ACC112 (cell line): ENCODE measurements around the gene BRD1.

Source experiments
- H2AFZ ChIP-seq: fragments of 200-600 bp; sonication (generic); one replicate; pipeline ENCODE4 v1.6.0; 2017; ENCODE audit warnings: antibody characterized with exemption, low read length; ENCODE audit not compliant: unreplicated experiment
- H3K27ac ChIP-seq: fragments of 200-600 bp; sonication (generic); 2 replicates; pipeline ENCODE4 v1.5.1; 2014; ENCODE audit warnings: low read depth, mild to moderate bottlenecking, antibody characterized with exemption, low read length, moderate library complexity
- H3K27me3 ChIP-seq: fragments of 200-600 bp; sonication (generic); 2 replicates; pipeline ENCODE4 v1.6.1; 2014; ENCODE audit warnings: mild to moderate bottlenecking, antibody characterized with exemption, low read length, moderate library complexity, mixed read lengths; ENCODE audit not compliant: insufficient read depth
- H3K36me3 ChIP-seq: fragments of 200-600 bp; sonication (generic); 2 replicates; pipeline ENCODE4 v1.6.1; 2016; ENCODE audit warnings: mild to moderate bottlenecking, antibody characterized with exemption, low read length, moderate library complexity, mixed read lengths; ENCODE audit not compliant: insufficient read depth
- H3K4me1 ChIP-seq: fragments of 200-600 bp; sonication (generic); one replicate; pipeline ENCODE4 v1.6.1; 2016; ENCODE audit warnings: low read length, mixed read lengths; ENCODE audit not compliant: insufficient read depth, unreplicated experiment, control insufficient read depth
- H3K4me3 ChIP-seq: fragments of 200-600 bp; sonication (generic); 2 replicates; pipeline ENCODE4 v1.5.1; 2014; ENCODE audit warnings: mild to moderate bottlenecking, low read depth, low read length
- H3K79me2 ChIP-seq: fragments of 200-600 bp; sonication (generic); one replicate; pipeline ENCODE4 v1.6.0; 2016; ENCODE audit warnings: low read length; ENCODE audit not compliant: control insufficient read depth, unreplicated experiment, insufficient read depth

The BRD1 gene

DNA sequence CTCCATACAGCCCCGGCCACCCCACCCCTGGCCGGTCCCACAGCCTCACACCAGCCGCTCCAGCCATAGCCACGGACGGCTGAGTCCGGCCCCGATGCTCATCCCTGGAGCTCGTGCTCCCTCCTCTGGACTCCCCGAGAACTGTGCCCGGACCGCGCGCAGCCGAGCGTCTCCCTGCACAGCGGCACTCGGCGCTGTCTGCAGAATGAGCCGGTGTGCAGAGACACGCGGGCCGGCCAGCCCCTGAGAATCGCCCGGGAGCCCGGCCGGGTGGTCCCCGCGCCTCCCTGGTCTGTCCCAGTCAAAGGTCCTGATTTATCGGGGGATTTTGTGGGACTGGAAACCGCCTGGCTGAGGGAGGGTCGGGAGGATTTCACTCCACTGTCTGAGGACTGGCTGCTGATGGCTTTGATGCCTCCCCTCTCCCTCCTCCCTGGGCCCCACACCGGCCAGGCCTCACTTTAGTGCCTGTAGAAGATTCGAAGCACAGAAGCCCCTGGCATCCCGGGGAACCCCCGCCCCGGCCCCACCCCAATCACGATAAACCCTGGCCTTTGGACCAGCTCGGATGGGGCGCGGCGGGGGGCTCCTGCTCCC is 102.7 kb downstream of the BRD1 start:
- H3K4me3 ChIP-seq, result no peak overlapping the region
- no peaks in the 10 kb centered on the region for H3K36me3 ChIP-seq
- H3K27ac ChIP-seq, result no peak overlapping the region
- H2AFZ ChIP-seq, result no peak overlapping the region
- no peaks in the 10 kb centered on the region for H3K4me1 ChIP-seq
- peaks cover 22% of the 10 kb centered on the region for H3K27me3 ChIP-seq
- no peaks in the 10 kb centered on the region for H3K79me2 ChIP-seq

DNA sequence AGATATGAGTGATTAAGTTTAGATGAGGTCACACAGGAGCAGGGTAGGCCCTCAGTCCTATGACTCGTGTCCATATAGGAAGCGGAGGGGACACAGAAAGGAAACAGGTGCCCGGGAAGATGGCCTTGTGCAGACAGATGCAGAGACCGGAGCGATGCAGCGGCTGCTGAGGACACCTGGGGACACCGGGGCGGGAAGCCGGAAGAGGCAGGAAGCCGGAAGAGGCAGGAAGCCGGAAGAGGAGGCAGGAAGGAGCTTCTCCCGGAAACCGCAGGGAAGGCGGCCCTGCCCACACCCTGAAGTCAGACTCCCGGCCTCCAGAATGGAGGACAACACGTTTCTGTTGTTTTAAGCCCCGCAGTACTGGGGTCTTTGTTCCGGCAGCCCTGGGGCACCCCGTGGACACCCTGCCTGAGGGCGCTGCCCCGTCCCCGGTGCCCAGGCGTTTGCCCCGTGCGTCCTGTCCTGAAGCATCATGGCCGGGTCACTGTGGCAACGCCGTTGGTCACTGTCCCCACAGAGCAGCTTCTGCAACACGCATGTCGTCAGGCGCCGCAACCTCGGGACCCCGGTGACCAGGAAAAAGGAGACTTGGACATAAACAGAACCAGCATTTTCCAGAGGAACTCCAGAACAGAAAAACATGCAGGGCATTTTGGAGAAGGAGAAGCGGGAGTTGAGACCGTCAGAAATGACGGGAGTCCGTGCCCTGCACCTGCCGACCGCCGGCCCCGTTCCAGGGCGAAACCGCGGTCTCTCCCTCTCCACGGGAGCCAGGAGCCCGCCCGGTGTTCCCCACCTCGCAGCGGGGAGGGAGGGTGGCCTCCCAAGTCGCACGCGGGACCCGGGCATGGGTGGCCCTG is 103.4 kb downstream of the BRD1 start:
- H3K4me1 ChIP-seq, result no peaks in the 10 kb centered on the region
- peaks cover 22% of the 10 kb centered on the region for H3K27me3 ChIP-seq
- no peak overlapping the region for H2AFZ ChIP-seq

DNA sequence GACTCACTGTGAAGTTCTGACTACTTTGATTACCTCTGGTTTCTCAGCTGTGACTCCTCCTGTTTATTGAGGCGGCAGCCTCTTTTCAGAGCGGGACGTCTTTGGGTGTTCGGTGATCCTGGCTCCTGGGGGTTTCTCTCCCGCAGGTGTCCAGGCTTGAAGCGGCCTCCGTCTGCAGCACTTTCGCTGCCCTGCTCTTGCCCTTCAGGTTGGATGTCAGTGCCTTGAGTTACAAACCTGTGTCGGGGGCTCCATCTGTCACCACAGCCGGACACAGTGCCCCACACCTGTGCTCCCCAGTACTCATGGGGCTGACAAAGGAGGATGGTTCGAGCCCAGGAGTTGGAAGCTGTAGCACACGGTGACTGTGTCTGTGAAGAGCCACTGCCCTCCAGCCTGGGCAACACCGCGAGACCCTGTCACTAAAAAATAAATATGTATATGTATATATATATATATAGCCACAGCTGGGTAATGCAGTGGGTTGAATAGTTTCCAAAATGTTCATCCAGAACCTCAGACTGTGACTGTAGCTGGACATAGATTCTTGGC is 104.1 kb downstream of the BRD1 start:
- H3K4me1 ChIP-seq, result no peaks in the 10 kb centered on the region

More for the DNA sequence above, 103.4 kb downstream of the BRD1 start:
- Histone ChIP-seq H3K4me3 (no peak overlapping the region), H3K27ac (no peak overlapping the region), H3K36me3 (no peaks in the 10 kb centered on the region), H3K79me2 (no peaks in the 10 kb centered on the region)

More for the DNA sequence above, 104.1 kb downstream of the BRD1 start:
- Histone ChIP-seq H3K79me2 (no peaks in the 10 kb centered on the region), H3K4me3 (no peak overlapping the region), H2AFZ (no peak overlapping the region), H3K27ac (no peak overlapping the region), H3K36me3 (no peaks in the 10 kb centered on the region), H3K27me3 (peaks cover 22% of the 10 kb centered on the region)
